Stimulated activated CD8-positive, alpha-beta memory T cell treated with anti-CD3 and anti-CD28 coated beads, Interleukin-12 subunit alpha, Interleukin-12 subunit beta, amount 100 ng/mL, for 1 hour (primary cell): ENCODE measurements around the gene LRRC4C.

Experiments
- DNase-seq: peaks from one replicate; pipeline ENCODE4 v3.0.0-alpha.2; 2020; ENCODE audit warnings: low read depth

LRRC4C gene

DNA sequence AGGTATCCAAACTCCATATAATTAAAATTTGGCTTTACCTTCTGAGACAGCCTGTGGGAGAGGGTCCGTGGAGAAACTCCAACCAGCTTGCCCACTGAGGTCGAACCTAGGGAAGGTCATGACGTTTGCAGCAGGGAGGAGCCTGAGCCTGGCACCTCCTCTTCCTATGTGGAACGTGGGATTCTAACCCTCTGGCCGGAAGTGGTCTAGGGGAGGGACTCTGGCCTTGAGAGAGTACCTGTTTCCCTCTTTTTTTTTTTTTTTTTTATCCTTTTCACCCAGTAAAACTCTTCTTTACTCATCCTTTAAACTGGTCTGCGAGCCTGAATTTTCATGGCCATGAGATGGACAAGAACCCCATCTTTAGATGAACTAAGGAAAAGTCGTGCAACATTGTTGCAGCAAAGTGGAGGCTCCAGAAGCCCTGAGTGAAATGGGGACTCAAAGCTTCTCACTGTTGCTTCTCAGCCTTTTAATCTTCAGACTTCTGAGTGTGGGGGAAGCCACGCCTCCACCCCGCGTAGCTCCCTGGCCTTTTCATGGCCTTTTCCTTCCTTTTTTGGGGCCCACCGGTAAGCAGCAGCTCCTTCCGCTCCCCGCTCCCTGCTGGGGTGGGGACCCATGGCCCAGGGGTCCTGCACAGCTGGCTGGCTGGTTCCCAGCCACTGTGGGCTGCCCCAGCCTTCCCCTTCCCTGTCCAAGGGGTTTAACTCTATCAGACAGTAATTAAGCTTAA, 1359.9 kb downstream of the LRRC4C start:
- no peak for DNase-seq

DNA sequence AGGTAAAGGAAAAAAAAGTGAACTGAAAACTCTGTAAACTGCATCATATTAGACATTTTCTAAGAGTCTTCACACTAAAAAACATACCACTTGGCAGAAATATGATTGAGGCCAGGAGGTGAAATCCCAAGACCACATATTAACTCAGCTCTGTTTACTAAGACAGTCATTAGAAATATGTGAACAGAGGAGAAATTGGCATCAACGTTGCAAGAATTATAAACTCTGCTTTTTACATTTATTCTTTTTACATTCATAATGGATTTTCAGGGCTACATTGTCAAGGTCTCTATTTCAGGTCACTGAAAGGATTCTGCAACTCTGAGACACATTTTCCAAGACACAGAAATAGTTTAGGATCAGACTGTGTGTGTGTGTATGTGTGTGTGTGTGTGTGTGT, 1364.0 kb downstream of the LRRC4C start:
- DNase-seq, result no peak

DNA sequence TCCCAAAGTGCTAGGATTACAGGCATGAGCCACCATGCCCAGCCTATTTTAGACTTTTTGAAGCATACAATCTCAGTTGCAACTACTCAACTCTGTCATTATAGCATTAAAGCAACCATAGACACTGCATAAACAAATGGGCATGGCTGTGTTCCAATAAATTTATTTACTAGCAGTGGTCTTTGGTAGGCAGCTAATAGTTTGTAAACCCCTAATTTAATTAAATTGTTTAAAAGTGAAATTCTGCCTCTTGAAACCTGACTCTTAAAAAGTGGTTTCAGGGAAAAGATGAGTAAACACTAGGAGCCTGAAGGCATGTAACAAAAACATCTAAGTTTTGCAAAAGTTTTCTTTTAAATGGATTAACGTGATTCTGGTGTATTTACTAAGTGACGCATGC, 1364.5 kb downstream of the LRRC4C start:
- no peak for DNase-seq

DNA sequence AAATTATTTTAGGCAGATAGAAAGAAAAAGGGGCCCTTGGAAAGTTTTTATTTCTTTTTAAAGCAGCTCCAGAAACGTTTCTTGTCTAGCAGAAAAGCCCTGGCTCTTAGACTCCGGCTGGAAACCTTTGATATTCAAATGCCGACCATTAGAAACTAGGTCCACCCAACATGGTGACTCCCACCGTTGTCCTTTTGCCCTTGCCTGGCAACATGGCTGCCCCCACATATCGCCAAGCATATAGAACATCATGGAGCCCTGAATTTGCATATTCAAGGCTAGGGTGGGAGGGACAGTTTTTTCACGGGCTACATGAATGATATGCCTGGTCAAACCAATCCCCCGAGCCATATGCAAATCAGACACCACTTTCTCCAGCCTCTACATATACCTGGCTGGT, 1379.0 kb downstream of the LRRC4C start:
- DNase-seq, result no peak
